ENCODE measurements around the gene FOXJ1.
A peak's percentile ranks its signal among the peaks of the same experiment; 100 is the strongest.

FOXJ1 gene

GRCh38 chr17:76159157-76159556 lies 18.1 kb upstream of the FOXJ1 start:
- no peak for DNase-seq

- no peak for DNase-seq
Measured at GRCh38 chr17:76157759-76158158, 16.7 kb upstream of the FOXJ1 start.

- DNase-seq, result no peak
Measured at GRCh38 chr17:76156662-76156991, 15.6 kb upstream of the FOXJ1 start.

GRCh38 chr17:76155988-76156661 lies 15.1 kb upstream of the FOXJ1 start:
- no peak for DNase-seq

- DNase-seq, result no peak
Measured at GRCh38 chr17:76154936-76155845, 14.1 kb upstream of the FOXJ1 start.

- no peak for DNase-seq
Measured at GRCh38 chr17:76154292-76154691, 13.2 kb upstream of the FOXJ1 start.

GRCh38 chr17:76153640-76154039 lies 12.6 kb upstream of the FOXJ1 start:
- no peak for DNase-seq

- no peak for DNase-seq
Measured at GRCh38 chr17:76153202-76153601, 12.2 kb upstream of the FOXJ1 start.

GRCh38 chr17:76152591-76152990 lies 11.5 kb upstream of the FOXJ1 start:
- no peak for DNase-seq

- DNase-seq, result no peak
Measured at GRCh38 chr17:76151896-76152454, 10.9 kb upstream of the FOXJ1 start.

- no peak for DNase-seq
Measured at GRCh38 chr17:76150712-76151622, 9.9 kb upstream of the FOXJ1 start.

- DNase-seq, result no peak
Measured at GRCh38 chr17:76149214-76149613, 8.2 kb upstream of the FOXJ1 start.

GRCh38 chr17:76148015-76148326 lies 6.9 kb upstream of the FOXJ1 start:
- no peak for DNase-seq

GRCh38 chr17:76147211-76148014 lies 6.4 kb upstream of the FOXJ1 start:
- DNase-seq, result peak; percentile 8

GRCh38 chr17:76146053-76146851 lies 5.2 kb upstream of the FOXJ1 start:
- no peak for DNase-seq

- no peak for DNase-seq
Measured at GRCh38 chr17:76145231-76146052, 4.4 kb upstream of the FOXJ1 start.

- DNase-seq, result no peak
Measured at GRCh38 chr17:76142585-76143041, 1.6 kb upstream of the FOXJ1 start.

GRCh38 chr17:76142039-76142584 lies 1.1 kb upstream of the FOXJ1 start:
- DNase-seq, result no peak

- no peak for DNase-seq
Measured at GRCh38 chr17:76140661-76141211, 309 bp downstream of the FOXJ1 start.
